Measurements from ENCODE around the gene OSBPL7.

Gene OSBPL7

GRCh38 chr17:47822785-47823184, 1.2 kb upstream of the OSBPL7 start:
- DNase-seq = no peak

GRCh38 chr17:47821031-47821423, 567 bp downstream of the OSBPL7 start:
- no peak for DNase-seq

- DNase-seq = no peak
Observed at GRCh38 chr17:47820033-47820789, 1.4 kb downstream of the OSBPL7 start.

- DNase-seq = no peak
Observed at GRCh38 chr17:47819475-47819874, 2.1 kb downstream of the OSBPL7 start.

- no peak for DNase-seq
Observed at GRCh38 chr17:47818002-47818695, 3.4 kb downstream of the OSBPL7 start.

GRCh38 chr17:47816947-47817346, 4.6 kb downstream of the OSBPL7 start:
- no peak for DNase-seq

- no peak for DNase-seq
Observed at GRCh38 chr17:47816111-47816735, 5.4 kb downstream of the OSBPL7 start.

- DNase-seq = no peak
Observed at GRCh38 chr17:47815106-47815918, 6.3 kb downstream of the OSBPL7 start.

GRCh38 chr17:47813512-47814031, 8.0 kb downstream of the OSBPL7 start:
- no peak for DNase-seq

- no peak for DNase-seq
Observed at GRCh38 chr17:47813077-47813476, 8.5 kb downstream of the OSBPL7 start.

- DNase-seq = no peak
Observed at GRCh38 chr17:47812146-47812920, 9.3 kb downstream of the OSBPL7 start.

- DNase-seq = no peak
Observed at GRCh38 chr17:47811709-47812108, 9.9 kb downstream of the OSBPL7 start.

- no peak for DNase-seq
Observed at GRCh38 chr17:47810901-47811635, 10.5 kb downstream of the OSBPL7 start.

- no peak for DNase-seq
Observed at GRCh38 chr17:47810200-47810821, 11.3 kb downstream of the OSBPL7 start.

- DNase-seq = no peak
Observed at GRCh38 chr17:47808830-47809480, 12.6 kb downstream of the OSBPL7 start.

GRCh38 chr17:47808036-47808829, 13.4 kb downstream of the OSBPL7 start:
- DNase-seq = no peak

- no peak for DNase-seq
Observed at GRCh38 chr17:47807421-47807820, 14.2 kb downstream of the OSBPL7 start.

- no peak for DNase-seq
Observed at GRCh38 chr17:47806913-47807255, 14.7 kb downstream of the OSBPL7 start.
